DOHH2 (cell line): ENCODE results near the gene MAGEE2.

Experiments used
- EZH2phosphoT487 ChIP-seq: fragments of 200-600 bp; sonication (generic); IDR thresholded peaks from 2 replicates; pipeline ENCODE4 v1.6.1; 2017; ENCODE audit warnings: borderline replicate concordance, mild to moderate bottlenecking, antibody characterized with exemption, low read length, moderate library complexity, mixed read lengths
- TF ChIP-seq, protein P1 (sequence below): fragments of 200-600 bp; sonication (generic); IDR thresholded peaks from one replicate; pipeline ENCODE4 v1.5.1; 2014; ENCODE audit warnings: antibody characterized with exemption, mild to moderate bottlenecking, low read depth, low read length; ENCODE audit not compliant: poor library complexity, severe bottlenecking

DNA sequence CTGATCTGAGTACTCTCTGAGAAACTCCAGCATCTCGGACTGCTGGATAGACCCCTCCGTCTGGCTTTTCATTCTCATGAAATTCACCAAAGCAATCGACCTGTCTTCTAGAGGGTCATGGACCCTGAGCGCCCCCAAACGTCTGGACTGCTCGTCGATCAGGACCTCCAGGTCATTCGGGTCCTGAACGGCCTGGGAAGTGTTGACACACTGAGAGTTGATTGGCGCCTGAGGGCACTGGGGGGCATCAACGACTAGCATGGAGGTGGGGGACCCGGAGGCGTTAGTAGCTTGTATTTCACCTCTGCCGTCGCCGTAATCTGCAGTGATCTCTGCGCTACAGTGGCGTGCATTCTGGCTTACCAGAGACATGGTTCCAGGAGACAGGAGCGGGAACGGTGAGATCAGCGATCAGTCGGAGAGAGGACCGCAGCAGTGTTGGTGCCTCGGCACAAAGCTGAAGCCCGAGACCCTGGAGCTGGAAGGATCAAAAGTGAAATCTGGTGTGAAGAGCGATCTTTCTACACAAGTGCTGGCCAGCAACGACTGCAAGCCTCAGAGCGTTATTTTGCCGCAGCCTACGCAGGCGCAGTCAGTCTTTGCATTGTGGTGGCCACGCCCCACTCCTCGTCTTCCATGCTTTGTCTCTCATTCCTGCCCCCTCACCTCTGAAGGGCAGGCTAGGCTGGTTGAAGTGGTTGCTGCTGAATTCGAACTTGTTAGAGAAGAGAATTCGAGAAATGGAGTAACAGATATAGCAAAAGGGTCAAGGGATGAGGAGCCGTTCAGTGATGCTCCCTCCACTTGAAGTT is at the start of gene MAGEE2:
- TF ChIP-seq, protein P1, sequence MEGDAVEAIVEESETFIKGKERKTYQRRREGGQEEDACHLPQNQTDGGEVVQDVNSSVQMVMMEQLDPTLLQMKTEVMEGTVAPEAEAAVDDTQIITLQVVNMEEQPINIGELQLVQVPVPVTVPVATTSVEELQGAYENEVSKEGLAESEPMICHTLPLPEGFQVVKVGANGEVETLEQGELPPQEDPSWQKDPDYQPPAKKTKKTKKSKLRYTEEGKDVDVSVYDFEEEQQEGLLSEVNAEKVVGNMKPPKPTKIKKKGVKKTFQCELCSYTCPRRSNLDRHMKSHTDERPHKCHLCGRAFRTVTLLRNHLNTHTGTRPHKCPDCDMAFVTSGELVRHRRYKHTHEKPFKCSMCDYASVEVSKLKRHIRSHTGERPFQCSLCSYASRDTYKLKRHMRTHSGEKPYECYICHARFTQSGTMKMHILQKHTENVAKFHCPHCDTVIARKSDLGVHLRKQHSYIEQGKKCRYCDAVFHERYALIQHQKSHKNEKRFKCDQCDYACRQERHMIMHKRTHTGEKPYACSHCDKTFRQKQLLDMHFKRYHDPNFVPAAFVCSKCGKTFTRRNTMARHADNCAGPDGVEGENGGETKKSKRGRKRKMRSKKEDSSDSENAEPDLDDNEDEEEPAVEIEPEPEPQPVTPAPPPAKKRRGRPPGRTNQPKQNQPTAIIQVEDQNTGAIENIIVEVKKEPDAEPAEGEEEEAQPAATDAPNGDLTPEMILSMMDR, result no peak
- TF ChIP-seq EZH2phosphoT487, result no peak
